ENCODE results near the gene CRIM1. TPM values are rescaled to one million over a fixed set of nuclear protein-coding genes. Genes with fewer than 3 reads are reported as not detected.

Gene CRIM1
- total RNA-seq, 1 experiment from 2014 or later: 1.0 TPM

DNA sequence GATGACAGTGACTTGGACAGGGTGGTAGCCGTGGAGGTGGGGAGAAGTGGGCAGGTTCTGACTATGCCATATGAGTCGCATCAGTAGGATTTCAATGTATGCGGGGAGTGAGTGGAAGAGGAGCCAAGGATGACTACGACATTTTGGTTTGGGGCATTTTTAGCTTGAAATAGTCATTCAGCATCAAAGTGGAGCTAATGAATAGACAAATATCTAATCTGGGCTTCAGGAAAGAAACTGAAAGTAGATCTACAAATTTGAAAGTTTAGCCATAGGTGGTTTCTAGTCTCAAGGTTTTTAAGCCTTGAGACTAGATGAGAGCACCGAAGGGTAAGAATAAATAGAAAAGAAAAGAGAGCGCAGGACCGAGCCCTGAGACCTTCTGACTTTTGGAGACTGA lies 184.1 kb downstream of the CRIM1 start:
- in situ Hi-C loops (cut with HindIII; ENCODE audit: low pct_unique_long_range_greater_than_20kb, low sequenced_read_pairs): no loop called here
- DNase-seq (ENCODE audit: low read depth, low spot score): no peak

DNA sequence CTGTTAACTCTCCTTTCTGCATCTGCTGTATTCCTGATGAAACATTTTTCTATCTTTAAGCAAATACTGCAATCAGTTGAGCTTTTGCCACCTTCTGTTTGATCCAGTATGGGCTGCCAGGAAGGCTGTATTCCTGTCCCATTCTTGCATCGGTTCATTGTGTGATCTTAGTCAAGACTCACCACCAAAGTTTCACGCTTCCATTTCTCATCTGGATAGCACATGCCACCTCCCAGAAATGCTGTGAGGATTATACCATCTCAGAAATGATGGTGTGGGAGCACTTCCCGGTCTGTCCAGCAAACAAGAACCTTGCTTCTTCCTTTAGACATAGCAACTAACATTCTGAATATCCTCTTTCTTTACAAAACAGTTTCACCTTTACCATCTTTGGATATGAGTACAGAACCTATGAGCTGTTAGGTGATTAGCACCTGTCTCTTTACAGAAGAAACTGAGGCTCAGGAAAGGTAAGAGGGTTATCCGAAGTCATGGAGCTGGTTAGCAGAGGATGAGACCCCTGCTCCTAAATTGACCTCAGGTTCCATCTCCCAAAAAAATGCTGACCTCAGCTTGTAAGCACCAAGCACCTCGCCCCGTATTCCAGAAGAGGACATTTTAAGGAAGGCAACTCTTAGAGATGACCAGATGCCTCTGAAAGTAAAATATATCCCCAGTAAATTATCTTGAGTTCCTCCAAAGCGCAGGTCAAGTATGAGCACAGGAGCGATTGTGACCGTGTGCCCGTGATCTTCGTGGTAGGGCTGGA lies 185.6 kb downstream of the CRIM1 start:
- DNase-seq (ENCODE audit: low read depth, low spot score): no peak
- in situ Hi-C loops (cut with HindIII; ENCODE audit: low pct_unique_long_range_greater_than_20kb, low sequenced_read_pairs): no loop called here

DNA sequence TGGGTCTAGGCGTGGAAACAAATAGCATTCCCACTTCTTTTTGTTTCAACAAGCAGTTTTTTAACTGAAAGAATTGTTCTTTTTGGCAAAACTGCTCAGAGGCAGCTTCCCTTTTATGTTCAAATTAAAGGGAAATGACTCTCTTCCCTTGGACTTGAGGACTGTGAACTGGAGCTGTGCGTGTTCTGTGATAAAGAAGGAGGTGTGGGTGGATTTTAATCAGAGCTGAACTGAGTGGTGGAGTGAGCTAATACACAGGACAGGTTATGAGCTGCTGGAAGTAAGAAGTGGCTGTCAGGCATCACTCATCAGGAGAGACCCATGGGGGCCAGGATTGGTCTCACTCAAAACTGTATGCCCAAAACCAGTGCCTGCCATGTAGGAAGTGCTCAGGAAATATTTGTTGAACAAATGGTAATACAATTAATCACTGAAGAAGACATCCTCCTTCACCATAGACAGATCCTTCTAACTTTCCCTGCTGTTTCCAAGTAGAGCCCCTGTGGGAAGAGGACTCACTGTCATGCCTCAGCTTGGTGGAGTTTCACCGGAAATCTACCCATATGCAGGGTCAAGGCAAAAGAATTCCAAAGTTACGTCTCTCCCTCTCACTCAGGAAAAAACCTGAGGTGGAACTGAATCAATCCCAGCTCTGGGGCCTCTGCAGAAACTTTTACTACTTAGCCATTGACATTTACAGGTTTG lies 186.5 kb downstream of the CRIM1 start:
- in situ Hi-C loops (cut with HindIII; ENCODE audit: low pct_unique_long_range_greater_than_20kb, low sequenced_read_pairs): no loop called here
- no peak for DNase-seq (ENCODE audit: low read depth, low spot score)

DNA sequence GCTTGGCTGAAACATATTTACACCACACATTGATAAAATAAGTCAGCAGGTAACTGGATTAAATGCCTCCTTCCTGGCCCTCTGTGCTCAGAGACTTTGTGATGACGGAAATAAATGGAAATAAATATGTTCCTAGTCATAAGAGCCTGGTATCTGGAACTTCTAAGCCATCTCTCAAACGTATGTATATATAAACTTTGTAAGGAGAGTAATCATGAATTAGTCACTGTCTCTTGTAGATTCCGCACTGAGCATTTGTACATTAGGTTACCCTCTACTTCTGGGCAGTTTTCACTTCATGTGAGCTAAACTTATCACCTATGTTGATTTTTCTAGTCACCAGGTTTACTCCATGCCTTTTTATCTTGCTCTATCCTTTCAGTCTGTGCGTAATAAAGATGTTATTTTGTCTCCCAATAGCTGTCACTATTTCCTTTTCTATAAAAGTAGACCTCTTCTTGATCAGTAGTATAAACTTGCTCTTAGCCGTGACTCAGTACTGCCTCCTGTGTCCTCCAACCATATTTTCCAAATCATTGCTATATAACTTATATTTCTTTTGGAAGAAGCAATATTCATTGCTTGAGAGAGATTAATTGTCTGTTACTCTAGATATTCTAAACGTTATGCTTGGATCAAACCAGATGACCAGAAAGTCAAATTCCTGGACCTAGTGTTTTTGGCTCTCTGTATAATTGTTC lies 189.2 kb downstream of the CRIM1 start:
- peak; percentile 13 for DNase-seq (ENCODE audit: low read depth, low spot score)
- in situ Hi-C loops (cut with HindIII; ENCODE audit: low pct_unique_long_range_greater_than_20kb, low sequenced_read_pairs): no loop called here

DNA sequence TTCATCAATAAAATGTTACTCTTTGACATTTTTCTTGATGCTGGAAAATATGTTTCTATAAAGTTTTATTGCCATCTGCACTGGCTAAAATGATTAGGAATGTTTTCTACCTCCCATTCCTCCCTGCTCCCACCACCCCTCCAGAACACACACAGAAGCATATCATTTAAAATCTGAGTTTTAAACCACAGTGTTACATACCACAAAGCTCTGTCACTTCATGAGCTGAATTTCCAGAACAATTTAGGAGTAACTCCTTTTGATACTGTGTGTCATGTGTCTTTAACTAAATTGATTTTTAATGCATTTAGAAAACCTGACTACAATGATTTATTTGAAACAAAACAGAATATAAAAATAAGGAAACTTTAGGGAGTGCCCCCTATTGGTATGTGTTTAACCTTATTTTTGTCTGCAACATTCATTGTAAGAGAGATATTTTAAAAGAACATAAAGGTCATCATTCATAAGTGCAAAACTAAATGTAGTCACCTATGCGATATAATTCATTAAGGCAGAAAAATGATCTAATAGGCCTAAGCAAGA lies 190.4 kb downstream of the CRIM1 start:
- no peak for DNase-seq (ENCODE audit: low read depth, low spot score)
- in situ Hi-C loops (cut with HindIII; ENCODE audit: low pct_unique_long_range_greater_than_20kb, low sequenced_read_pairs): no loop called here

DNA sequence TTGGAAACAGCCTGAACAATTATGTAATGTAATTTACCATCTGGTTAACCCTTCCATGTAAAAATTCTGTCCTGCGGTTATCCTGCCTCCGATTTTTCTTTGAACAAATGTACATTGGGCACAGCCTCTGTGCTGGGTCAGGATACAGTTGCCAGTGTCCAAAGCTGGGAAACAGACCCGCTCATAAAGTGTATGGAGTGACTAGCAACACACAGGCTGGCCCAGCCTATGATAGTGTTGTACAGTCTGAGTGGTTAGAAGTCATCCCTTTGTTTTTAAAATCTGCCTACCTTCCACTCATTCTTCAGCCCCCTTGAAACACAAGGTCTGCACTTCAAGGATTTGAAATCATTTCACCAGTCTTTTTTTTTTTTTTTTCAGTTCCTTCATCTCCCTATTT lies 192.3 kb downstream of the CRIM1 start:
- no peak for DNase-seq (ENCODE audit: low read depth, low spot score)
- in situ Hi-C loops (cut with HindIII; ENCODE audit: low pct_unique_long_range_greater_than_20kb, low sequenced_read_pairs): no loop called here

DNA sequence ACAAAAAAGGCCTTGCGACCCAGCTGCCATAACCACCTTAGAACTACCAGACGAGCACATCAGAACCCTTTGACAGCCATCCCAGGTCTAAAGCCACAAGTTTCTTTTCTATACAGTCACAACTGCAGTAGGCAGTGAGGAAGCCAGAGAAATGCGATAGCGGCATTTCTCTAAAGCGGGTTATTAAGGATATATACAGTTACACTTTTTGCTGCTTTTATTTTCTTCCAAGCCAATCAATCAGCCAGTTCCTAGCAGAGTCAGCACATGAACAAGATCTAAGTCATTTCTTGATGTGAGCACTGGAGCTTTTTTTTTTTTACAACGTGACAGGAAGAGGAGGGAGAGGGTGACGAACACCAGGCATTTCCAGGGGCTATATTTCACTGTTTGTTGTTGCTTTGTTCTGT lies 193.6 kb downstream of the CRIM1 start:
- DNase-seq (ENCODE audit: low read depth, low spot score): peak; percentile 22
- in situ Hi-C loops (cut with HindIII; ENCODE audit: low pct_unique_long_range_greater_than_20kb, low sequenced_read_pairs): no loop called here

DNA sequence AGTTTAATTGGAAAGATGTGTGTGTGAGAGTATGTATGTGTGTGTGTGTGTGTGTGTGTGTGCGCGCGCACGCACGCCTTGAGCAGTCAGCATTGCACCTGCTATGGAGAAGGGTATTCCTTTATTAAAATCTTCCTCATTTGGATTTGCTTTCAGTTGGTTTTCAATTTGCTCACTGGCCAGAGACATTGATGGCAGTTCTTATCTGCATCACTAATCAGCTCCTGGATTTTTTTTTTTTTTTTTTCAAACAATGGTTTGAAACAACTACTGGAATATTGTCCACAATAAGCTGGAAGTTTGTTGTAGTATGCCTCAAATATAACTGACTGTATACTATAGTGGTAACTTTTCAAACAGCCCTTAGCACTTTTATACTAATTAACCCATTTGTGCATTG lies 194.4 kb downstream of the CRIM1 start:
- in situ Hi-C loops (cut with HindIII; ENCODE audit: low pct_unique_long_range_greater_than_20kb, low sequenced_read_pairs): no loop called here
- DNase-seq (ENCODE audit: low read depth, low spot score): no peak

DNA sequence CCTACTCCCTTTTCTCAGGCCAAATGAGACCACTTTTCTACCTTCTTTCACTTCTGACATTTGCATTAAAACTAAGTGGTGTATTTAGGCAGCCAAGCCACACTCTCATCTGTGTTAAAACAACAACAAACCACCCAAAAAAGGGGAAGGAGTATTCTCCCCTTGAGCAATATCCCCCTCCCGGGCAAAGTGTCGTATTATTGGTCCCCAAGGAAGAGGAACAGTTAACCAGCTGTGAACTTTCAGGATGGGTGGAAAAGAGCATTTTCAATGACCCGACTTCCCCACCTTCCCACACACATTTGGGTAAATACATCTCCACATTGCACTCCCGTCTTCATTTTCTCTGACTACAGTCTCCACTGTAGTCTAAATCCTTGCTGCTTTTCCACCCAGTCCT lies 198.1 kb downstream of the CRIM1 start:
- no peak for DNase-seq (ENCODE audit: low read depth, low spot score)
- in situ Hi-C loops (cut with HindIII; ENCODE audit: low pct_unique_long_range_greater_than_20kb, low sequenced_read_pairs): no loop called here

DNA sequence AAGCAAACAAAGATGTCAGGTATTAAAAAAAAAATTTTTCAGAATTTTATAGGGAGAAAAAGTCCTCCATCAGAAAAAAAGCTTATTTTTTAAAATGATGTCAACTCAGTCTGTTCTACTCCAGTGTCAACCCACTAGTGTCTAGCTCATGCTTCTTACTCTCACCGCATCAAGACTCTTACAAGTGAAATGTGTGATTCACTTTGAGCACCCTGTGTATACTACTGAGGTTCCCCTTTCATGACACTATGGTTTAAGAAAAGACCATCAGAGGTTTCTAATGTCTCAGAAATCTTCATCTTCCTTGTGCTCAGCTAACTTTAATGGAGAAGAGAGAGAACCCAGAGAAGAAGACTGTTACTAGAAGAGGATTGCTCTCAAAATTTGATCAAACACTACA lies 199.0 kb downstream of the CRIM1 start:
- in situ Hi-C loops (cut with HindIII; ENCODE audit: low pct_unique_long_range_greater_than_20kb, low sequenced_read_pairs): no loop called here

DNA sequence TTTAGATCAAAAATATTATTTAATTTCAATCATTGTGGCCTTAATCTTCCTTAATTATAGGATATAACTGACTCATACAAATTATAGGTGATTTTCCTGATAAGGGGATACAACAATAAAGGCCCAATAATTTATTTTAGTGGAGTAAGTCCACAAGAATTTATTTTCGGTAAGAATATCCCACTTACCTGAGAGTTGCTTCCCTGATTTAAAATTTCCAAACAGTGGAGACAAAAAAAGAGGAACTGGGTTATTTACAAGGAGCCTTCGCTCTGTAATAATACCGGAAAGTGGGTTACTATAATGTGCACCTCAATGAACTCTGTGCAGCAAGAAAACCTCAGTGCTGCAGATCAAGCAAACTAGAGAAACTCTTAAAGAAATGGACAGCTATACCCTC lies 200.2 kb downstream of the CRIM1 start:
- no peak for DNase-seq (ENCODE audit: low read depth, low spot score)
- in situ Hi-C loops (cut with HindIII; ENCODE audit: low pct_unique_long_range_greater_than_20kb, low sequenced_read_pairs): no loop called here

More for the DNA sequence above, 199.0 kb downstream of the CRIM1 start:
- no peak for DNase-seq (ENCODE audit: low read depth, low spot score)

DNA sequence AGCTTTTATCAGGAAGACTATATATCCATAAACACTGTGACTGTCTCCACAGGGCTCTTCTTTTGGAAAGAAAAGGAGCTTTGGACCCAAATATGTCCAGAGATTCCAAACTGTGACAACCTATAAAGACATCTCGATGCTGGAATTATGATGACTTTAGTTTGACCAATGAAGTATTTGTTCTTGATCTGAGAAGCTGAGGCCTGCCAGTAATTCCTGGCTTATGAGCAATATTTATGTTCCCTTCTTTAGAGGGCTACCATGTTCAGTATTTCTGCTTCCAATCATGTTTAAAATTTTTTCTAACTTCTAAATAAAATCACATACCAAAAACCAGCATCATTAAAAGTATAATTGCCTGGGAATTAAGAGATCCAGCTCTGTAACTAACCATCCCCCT lies 201.3 kb downstream of the CRIM1 start:
- no peak for DNase-seq (ENCODE audit: low read depth, low spot score)
- in situ Hi-C loops (cut with HindIII; ENCODE audit: low pct_unique_long_range_greater_than_20kb, low sequenced_read_pairs): no loop called here

DNA sequence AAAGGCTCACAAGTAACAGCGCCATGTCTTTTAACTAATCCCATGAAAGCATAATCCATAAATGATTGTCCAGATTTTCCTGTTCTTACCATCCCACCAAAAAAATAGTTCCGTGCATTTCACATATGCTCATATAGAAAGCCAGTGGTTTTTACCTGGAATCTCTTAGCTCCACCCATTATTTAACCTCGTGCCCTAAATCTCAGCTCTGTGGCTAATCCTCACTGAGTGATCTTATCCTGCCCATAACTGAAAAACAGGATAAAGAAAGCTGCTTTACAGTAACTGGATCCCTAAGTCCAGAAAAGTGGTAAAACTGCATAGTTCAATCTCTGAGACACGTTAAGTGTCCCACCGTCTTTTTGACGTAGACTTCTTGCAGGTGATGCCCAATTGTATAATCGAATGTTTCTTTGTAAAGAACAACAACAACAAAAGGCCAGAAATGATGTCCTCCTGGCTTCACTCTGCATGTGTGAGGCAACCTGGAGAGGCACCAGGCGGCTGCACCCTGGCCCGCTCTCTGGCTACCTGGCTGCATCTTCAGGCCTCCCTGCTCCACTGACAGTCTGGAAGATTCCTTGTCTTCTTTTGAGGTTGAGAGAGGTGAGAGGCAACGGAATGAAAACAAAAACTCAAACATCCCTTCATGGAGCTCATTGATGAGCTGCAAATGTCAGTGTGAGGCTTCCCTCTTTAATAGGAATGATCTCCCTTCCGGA lies 203.8 kb downstream of the CRIM1 start:
- in situ Hi-C loops (cut with HindIII; ENCODE audit: low pct_unique_long_range_greater_than_20kb, low sequenced_read_pairs): no loop called here
- no peak for DNase-seq (ENCODE audit: low read depth, low spot score)

DNA sequence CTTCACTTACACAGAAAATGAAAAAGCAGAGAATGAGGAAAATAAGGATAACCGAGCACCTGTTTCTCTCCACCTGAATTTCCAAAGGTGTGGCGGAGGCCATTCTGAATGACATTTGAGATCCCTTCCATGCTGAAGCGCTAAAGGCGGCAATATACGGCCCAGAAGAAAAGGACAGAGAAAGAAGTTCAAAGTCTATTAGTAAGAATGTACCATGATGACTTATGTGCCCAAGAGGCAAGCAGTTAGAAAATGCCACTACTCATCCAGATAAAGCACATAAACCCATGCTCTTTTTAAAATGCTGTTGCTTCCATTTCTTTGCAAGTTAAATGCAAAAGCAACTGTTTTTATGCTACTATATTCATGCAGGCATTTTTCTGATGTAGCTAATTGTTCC lies 205.1 kb downstream of the CRIM1 start:
- DNase-seq (ENCODE audit: low read depth, low spot score): no peak
- in situ Hi-C loops (cut with HindIII; ENCODE audit: low pct_unique_long_range_greater_than_20kb, low sequenced_read_pairs): no loop called here

DNA sequence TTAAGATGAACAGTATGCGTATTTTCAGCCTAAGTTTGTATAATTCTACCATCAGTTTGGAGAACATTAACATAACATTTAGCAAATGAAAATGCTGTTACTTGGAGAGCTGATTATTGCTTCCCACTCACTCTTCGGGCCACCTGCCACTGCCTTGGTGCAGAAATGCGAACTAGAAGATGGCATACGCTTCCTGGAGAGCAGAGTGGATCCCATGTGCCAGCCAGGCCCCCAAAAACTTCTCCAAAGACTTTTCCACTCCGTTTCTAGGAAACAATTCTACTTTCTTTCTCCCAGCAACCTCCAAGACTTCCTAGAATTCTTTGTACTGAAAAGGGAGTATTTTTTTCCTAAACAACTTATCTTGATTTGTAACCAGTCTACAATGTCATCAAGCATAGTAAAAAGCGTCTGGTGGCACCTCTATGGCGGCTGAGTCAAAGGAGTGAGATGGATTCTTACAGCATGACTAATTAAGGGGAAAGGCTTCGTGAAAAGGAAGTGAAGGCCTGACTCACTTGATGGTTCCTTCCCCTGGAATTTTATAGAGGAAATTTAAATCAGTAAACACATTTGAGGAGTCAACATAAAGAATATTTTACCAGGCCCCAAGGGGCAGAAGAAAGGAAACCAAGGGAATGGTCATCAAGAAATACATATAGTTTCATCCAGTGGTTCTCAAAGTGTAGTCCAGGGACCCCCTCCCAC lies 205.8 kb downstream of the CRIM1 start:
- DNase-seq (ENCODE audit: low read depth, low spot score): no peak

DNA sequence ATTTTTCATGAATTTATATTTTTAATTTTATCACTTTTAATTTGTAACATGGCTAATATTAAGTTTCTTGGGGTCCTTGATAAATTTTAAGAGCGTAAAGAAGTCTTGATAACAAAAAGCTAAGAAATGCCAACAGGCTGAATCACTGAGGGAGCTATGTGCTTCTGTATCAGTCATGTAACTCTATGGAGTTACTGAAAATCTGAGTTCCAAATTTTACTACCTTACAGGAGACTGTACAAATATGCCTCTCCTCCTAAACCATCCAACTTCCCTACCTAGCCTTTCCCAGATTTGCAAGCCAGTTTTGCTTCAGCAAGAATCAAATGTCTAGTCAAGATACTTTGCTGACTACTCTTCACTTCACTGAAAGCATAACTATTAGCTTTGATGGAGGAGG lies 206.7 kb downstream of the CRIM1 start:
- DNase-seq (ENCODE audit: low read depth, low spot score): no peak
- in situ Hi-C loops (cut with HindIII; ENCODE audit: low pct_unique_long_range_greater_than_20kb, low sequenced_read_pairs): no loop called here

More for the DNA sequence above, 205.8 kb downstream of the CRIM1 start:
- in situ Hi-C loops (cut with HindIII; ENCODE audit: low pct_unique_long_range_greater_than_20kb, low sequenced_read_pairs): no loop called here

DNA sequence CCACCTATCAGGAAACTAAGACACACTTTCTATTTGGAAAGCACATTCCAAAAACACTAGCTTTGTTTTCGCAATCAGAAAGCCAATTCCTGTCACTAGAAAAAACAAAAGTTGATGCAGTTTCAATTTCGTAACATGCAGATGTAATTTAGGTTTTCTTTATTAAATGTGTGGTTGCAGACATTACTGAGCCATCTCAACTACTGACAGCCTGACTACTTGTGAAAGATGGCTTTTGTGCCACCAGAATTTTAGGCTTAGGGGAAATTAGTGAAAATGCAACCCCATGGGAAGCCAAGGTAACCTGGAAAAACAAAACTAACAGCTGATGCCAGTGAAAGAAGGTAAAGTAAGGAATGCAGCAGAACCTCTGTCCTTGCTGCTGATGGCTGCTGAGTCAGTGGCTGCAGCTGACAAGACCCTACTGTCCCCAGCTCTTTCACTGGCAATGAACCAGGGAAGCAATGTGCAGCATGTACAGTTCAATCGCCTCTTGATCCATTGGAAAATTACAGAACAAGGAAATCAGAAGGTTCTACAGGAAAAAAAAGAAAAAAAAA lies 207.5 kb downstream of the CRIM1 start:
- DNase-seq (ENCODE audit: low read depth, low spot score): no peak
- in situ Hi-C loops (cut with HindIII; ENCODE audit: low pct_unique_long_range_greater_than_20kb, low sequenced_read_pairs): no loop called here
